GM18508 (cell line): ENCODE data around the gene DCAF4L1.

ENCODE experiments used
- ATAC-seq: cut with Tn5 transposase; IDR thresholded peaks from one replicate; pipeline ENCODE4 v1.9.1; 2021; ENCODE audit warnings: moderate number of reproducible peaks; ENCODE audit not compliant: insufficient read depth, unreplicated experiment

Gene DCAF4L1

GRCh38 chr4:41985151-41985550 lies 3.6 kb downstream of the DCAF4L1 start:
- no peak for ATAC-seq

DNA sequence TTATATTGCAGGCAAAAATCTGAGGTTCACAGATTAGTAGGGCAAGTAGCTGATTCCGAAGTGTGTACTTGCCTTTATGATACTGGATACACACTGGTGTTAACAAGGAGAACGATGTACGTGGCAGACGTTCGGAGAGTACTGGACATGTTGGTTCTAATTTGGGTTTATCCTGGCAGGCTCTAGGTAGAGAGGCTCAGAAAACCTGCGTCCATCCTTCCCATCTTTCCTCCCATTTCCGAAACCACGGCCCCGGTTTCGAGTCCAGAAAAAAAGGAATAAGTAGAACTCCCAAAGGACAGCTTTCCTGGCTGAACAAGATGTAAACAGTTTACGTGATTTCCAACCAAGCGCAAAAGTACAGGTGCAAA lies 8.4 kb downstream of the DCAF4L1 start:
- no peak for ATAC-seq

GRCh38 chr4:41990365-41991111 lies 9.0 kb downstream of the DCAF4L1 start, which contains the start of gene SLC30A9:
Gene SLC30A9 (plus strand): TSS chr4:41990530. CDS start chr4:41990652, 122 bp downstream.
- ATAC-seq = peak; percentile 95

DNA sequence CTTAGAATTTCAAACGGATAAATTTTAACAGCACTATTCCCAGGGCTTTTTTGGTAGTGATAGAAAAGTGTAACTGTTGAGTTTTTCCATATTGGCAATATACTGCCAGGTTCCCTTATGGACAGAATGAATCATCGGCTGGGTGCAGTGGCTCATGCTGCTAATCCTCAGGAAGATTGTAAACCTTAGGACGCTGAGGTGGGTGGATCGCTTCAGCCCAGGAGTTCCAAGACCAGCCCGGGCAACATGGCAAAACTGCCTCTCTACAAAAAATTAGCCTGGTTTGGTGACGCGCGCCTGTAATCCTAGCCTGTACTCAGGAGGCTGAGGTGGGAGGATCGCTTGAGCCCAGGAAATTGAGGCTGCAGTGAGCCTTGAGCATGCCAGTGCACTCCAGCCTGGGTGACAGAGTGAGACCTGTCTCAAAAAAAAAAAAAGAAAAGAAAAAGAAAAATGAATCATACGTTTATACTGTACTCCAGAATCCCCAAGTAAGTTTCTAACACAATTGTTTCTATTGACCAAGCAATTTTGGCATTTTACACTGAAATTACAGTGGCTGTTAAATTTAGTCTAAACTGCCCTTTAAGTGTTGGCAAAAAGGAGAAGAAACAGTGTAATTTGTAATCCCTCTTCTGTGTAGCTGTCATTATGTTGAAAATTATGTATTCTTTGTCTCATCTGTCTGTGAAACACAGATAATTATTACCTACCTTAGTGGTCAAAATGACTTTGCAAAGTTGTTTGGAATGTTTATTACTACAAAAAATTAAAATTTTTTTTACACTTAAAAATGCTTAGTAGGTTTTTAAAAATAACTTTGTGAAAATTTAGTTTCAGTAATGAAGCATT lies 10.6 kb downstream of the DCAF4L1 start:
- ATAC-seq = no peak

DNA sequence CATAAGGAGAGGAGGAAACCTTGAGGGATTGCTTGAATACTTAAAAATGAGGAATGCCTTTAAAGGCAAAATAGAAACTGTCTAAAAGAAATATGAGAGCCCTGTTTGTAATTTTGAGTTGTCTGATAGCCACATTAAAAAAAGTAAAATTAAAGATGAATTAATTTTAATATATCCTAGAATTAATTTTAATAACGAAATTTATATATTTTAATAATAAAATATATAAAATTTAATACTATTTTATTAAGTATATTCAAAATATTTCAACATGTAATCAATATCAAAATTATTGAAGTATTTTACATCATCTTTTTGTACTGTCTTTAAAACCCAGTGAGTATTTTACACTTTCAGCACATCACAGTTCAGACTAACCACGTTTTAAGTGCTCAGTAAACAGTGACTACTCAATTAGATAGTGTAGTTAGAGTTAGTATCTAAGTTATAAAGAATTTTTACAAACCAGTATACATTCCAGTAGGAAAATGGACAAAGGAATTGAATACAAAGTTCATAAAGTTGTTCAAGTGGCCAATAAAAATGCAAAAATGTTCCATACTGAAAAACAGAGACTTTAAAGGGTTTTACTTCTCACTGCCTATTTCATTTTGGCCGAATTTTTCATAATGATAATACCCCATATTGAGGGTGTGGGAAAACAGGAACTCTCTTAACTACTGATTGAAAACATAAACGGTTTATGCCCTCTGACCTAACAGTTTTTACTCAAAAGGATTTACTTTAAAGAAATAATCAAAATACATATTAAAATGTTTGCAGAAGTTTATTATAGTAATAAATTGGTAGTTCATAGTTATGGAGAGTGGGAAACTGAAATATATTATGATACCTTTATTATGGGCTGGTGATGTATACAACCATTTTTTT lies 11.7 kb downstream of the DCAF4L1 start:
- no peak for ATAC-seq

GRCh38 chr4:41994461-41994985 lies 13.0 kb downstream of the DCAF4L1 start:
- ATAC-seq = no peak

DNA sequence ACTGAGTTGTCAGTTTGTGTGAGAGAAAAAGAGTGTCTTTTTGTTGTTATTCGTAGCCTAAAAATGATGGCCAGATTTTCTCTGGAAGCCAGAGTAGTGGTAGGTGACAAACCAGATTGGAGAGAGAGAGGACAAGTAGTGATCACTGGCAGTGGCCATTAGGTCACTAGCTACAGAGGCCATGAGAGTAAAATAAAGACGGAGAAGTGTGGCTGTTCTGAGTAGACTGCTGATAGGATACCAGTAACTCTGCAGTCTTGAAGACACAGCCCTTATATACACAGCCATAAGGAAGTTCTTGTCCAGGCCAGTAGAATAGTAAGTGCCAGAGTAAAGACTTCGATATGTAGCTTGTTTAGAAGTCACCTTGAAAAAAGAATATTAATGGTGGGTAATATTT lies 16.5 kb downstream of the DCAF4L1 start:
- no peak for ATAC-seq

- no peak for ATAC-seq
Measured at GRCh38 chr4:41999321-41999720, 17.8 kb downstream of the DCAF4L1 start.

GRCh38 chr4:42008011-42008786 lies 26.6 kb downstream of the DCAF4L1 start:
- ATAC-seq = no peak

GRCh38 chr4:42015438-42015837 lies 33.9 kb downstream of the DCAF4L1 start:
- no peak for ATAC-seq

DNA sequence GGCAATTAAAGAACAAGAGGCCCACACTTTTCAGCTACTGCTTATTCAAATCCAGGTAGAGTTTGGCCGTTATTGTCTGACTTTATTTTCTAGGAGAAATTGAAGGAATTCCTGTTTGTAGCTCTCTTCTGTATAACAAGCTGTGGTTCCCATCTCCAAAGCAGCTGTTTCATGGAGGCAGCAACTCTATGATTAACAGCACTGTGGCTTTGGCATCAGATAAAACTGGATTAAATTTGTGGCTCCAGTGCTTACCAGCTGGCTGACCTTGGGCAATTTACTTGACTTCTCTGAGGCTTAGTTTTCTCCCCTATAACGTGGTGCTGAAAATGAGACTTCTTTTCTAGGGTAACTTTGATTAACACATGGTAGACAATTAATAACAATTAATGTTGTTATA lies 36.9 kb downstream of the DCAF4L1 start:
- ATAC-seq = no peak
